Measurements from ENCODE around the gene SFMBT2. TPM values are rescaled to one million over a fixed set of nuclear protein-coding genes. Genes with fewer than 3 reads are reported as not detected.

The SFMBT2 gene
- polyA plus RNA-seq, 4 donors, result 0.45 to 2.5 (median 1.3) TPM

- H3K27ac ChIP-seq (ENCODE audit: low read depth in 1 of 3, low read length in 2 of 3), result no peak overlapping the region
- no peak for FAIRE-seq
- H3K9me3 ChIP-seq (ENCODE audit: control insufficient read depth in 2 of 2, insufficient read depth in 1 of 2, low read depth in 1 of 2, low read length in 1 of 2), result no peaks in the 10 kb centered on the region
- DNase-seq, result no peak
- H3K36me3 ChIP-seq (ENCODE audit: control insufficient read depth in 3 of 3, insufficient read depth in 2 of 3, low read depth in 1 of 3, low read length in 3 of 3), result no peaks in the 10 kb centered on the region
- WGBS, 3 donors, result 25 to 49% (median 43%) methylated on average over 4 of the region's 4 CpGs
- H3K4me1 ChIP-seq (ENCODE audit: control insufficient read depth in 3 of 3, insufficient read depth in 2 of 3, low read depth in 1 of 3, low read length in 2 of 3), result no peaks in the 10 kb centered on the region
- no peaks in the 10 kb centered on the region for H3K27me3 ChIP-seq (ENCODE audit: control insufficient read depth in 3 of 3, insufficient read depth in 3 of 3, low read length in 3 of 3)
- H3K4me3 ChIP-seq (ENCODE audit: low read depth in 1 of 3, low read length in 3 of 3), result no peak overlapping the region
Observed at GRCh38 chr10:7151538-7151937, 259.3 kb downstream of the SFMBT2 start.

GRCh38 chr10:7150349-7150748, 260.5 kb downstream of the SFMBT2 start:
- Histone ChIP-seq H3K27me3 (ENCODE audit: control insufficient read depth in 3 of 3, insufficient read depth in 3 of 3, low read length in 3 of 3) (no peaks in the 10 kb centered on the region), H3K27ac (ENCODE audit: low read depth in 1 of 3, low read length in 2 of 3) (no peak overlapping the region), H3K4me1 (ENCODE audit: control insufficient read depth in 3 of 3, insufficient read depth in 2 of 3, low read depth in 1 of 3, low read length in 2 of 3) (no peaks in the 10 kb centered on the region), H3K4me3 (ENCODE audit: low read depth in 1 of 3, low read length in 3 of 3) (no peak overlapping the region), H3K36me3 (ENCODE audit: control insufficient read depth in 3 of 3, insufficient read depth in 2 of 3, low read depth in 1 of 3, low read length in 3 of 3) (no peaks in the 10 kb centered on the region), H3K9me3 (ENCODE audit: control insufficient read depth in 2 of 2, insufficient read depth in 1 of 2, low read depth in 1 of 2, low read length in 1 of 2) (no peaks in the 10 kb centered on the region)
- 67 to 80% (median 73%) methylated on average over 4 of the region's 4 CpGs for WGBS, 3 donors
- no peak for FAIRE-seq
- no peak for DNase-seq

GRCh38 chr10:7146189-7146588, 264.6 kb downstream of the SFMBT2 start:
- WGBS, 3 donors, result 38 to 62% (median 42%) methylated on average over 3 of the region's 3 CpGs
- FAIRE-seq (no peak), DNase-seq (no peak)
- Histone ChIP-seq H3K36me3 (ENCODE audit: control insufficient read depth in 3 of 3, insufficient read depth in 2 of 3, low read depth in 1 of 3, low read length in 3 of 3) (no peaks in the 10 kb centered on the region), H3K27ac (ENCODE audit: low read depth in 1 of 3, low read length in 2 of 3) (no peak overlapping the region), H3K9me3 (ENCODE audit: control insufficient read depth in 2 of 2, insufficient read depth in 1 of 2, low read depth in 1 of 2, low read length in 1 of 2) (no peaks in the 10 kb centered on the region), H3K4me1 (ENCODE audit: control insufficient read depth in 3 of 3, insufficient read depth in 2 of 3, low read depth in 1 of 3, low read length in 2 of 3) (no peaks in the 10 kb centered on the region), H3K4me3 (ENCODE audit: low read depth in 1 of 3, low read length in 3 of 3) (no peak overlapping the region), H3K27me3 (ENCODE audit: control insufficient read depth in 3 of 3, insufficient read depth in 3 of 3, low read length in 3 of 3) (no peaks in the 10 kb centered on the region)

DNA sequence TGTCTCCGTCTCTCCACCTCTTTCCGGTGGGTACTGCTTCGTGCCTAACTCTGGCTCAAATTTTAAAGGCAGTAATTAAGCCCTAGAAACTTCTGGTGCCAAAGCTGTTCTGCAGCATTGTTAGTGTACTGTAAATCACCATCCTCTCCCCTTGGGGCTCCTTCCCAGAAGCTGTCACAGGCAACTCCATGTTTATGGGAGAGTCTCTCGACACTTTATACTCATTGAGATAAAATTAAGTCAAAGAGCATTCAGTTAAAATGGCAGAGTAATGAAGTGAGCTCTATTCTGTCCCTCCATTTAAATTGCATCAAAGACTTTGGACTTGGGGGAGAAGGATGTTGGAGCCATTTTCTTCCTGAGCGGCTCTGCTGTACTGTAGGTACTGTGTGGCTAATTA, 274.8 kb downstream of the SFMBT2 start:
- WGBS, 3 donors, result 76 to 85% (median 81%) methylated on average over 5 of the region's 5 CpGs
- FAIRE-seq, result no peak
- H3K27ac ChIP-seq (ENCODE audit: low read depth in 1 of 3, low read length in 2 of 3), result no peak overlapping the region
- no peaks in the 10 kb centered on the region for H3K4me1 ChIP-seq (ENCODE audit: control insufficient read depth in 3 of 3, insufficient read depth in 2 of 3, low read depth in 1 of 3, low read length in 2 of 3)
- H3K9me3 ChIP-seq (ENCODE audit: control insufficient read depth in 2 of 2, insufficient read depth in 1 of 2, low read depth in 1 of 2, low read length in 1 of 2), result peaks cover 0 to 4% of the 10 kb centered on the region in 2 donors
- no peaks in the 10 kb centered on the region for H3K27me3 ChIP-seq (ENCODE audit: control insufficient read depth in 3 of 3, insufficient read depth in 3 of 3, low read length in 3 of 3)
- H3K4me3 ChIP-seq (ENCODE audit: low read depth in 1 of 3, low read length in 3 of 3), result no peak overlapping the region
- H3K36me3 ChIP-seq (ENCODE audit: control insufficient read depth in 3 of 3, insufficient read depth in 2 of 3, low read depth in 1 of 3, low read length in 3 of 3), result no peaks in the 10 kb centered on the region
- DNase-seq, result no peak

DNA sequence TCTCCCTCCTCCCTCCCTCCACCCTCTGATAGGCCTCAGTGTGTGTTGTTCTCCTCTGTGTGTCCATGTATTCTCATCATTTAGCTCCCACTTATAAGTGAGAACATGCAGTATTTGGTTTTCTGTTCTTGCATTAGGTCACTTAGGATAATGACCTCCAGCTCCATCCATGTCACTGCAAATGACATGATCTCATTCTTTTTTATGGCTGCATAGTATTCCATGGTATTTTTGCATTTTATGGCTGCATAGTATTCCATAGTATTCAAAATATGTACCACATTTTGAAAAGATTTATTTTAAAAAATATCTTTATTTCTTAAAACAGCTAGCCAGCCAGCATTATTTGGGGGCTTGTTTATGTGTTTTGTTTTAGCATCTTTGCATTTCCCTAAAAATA, 275.6 kb downstream of the SFMBT2 start:
- DNase-seq (no peak), FAIRE-seq (no peak)
- Histone ChIP-seq H3K27me3 (ENCODE audit: control insufficient read depth in 3 of 3, insufficient read depth in 3 of 3, low read length in 3 of 3) (no peaks in the 10 kb centered on the region), H3K4me3 (ENCODE audit: low read depth in 1 of 3, low read length in 3 of 3) (no peak overlapping the region), H3K27ac (ENCODE audit: low read depth in 1 of 3, low read length in 2 of 3) (no peak overlapping the region), H3K4me1 (ENCODE audit: control insufficient read depth in 3 of 3, insufficient read depth in 2 of 3, low read depth in 1 of 3, low read length in 2 of 3) (no peaks in the 10 kb centered on the region), H3K9me3 (ENCODE audit: control insufficient read depth in 2 of 2, insufficient read depth in 1 of 2, low read depth in 1 of 2, low read length in 1 of 2) (peaks cover 0 to 4% of the 10 kb centered on the region in 2 donors), H3K36me3 (ENCODE audit: control insufficient read depth in 3 of 3, insufficient read depth in 2 of 3, low read depth in 1 of 3, low read length in 3 of 3) (no peaks in the 10 kb centered on the region)

GRCh38 chr10:7134448-7134847, 276.4 kb downstream of the SFMBT2 start:
- H3K4me1 ChIP-seq (ENCODE audit: control insufficient read depth in 3 of 3, insufficient read depth in 2 of 3, low read depth in 1 of 3, low read length in 2 of 3), result no peaks in the 10 kb centered on the region
- peak in 1 of 2 donors; percentile 2 for DNase-seq
- H3K4me3 ChIP-seq (ENCODE audit: low read depth in 1 of 3, low read length in 3 of 3), result no peak overlapping the region
- no peak for FAIRE-seq
- H3K36me3 ChIP-seq (ENCODE audit: control insufficient read depth in 3 of 3, insufficient read depth in 2 of 3, low read depth in 1 of 3, low read length in 3 of 3), result no peaks in the 10 kb centered on the region
- 8 to 59% (median 27%) methylated on average over 1 of the region's 1 CpG for WGBS, 3 donors
- H3K27ac ChIP-seq (ENCODE audit: low read depth in 1 of 3, low read length in 2 of 3), result no peak overlapping the region
- H3K9me3 ChIP-seq (ENCODE audit: control insufficient read depth in 2 of 2, insufficient read depth in 1 of 2, low read depth in 1 of 2, low read length in 1 of 2), result peaks cover 0 to 4% of the 10 kb centered on the region in 2 donors
- no peaks in the 10 kb centered on the region for H3K27me3 ChIP-seq (ENCODE audit: control insufficient read depth in 3 of 3, insufficient read depth in 3 of 3, low read length in 3 of 3)

GRCh38 chr10:7133958-7134357, 276.9 kb downstream of the SFMBT2 start:
- no peaks in the 10 kb centered on the region for H3K27me3 ChIP-seq (ENCODE audit: control insufficient read depth in 3 of 3, insufficient read depth in 3 of 3, low read length in 3 of 3)
- no peak overlapping the region for H3K4me3 ChIP-seq (ENCODE audit: low read depth in 1 of 3, low read length in 3 of 3)
- H3K4me1 ChIP-seq (ENCODE audit: control insufficient read depth in 3 of 3, insufficient read depth in 2 of 3, low read depth in 1 of 3, low read length in 2 of 3), result no peaks in the 10 kb centered on the region
- H3K9me3 ChIP-seq (ENCODE audit: control insufficient read depth in 2 of 2, insufficient read depth in 1 of 2, low read depth in 1 of 2, low read length in 1 of 2), result peaks cover 0 to 4% of the 10 kb centered on the region in 2 donors
- DNase-seq, result no peak
- no peak overlapping the region for H3K27ac ChIP-seq (ENCODE audit: low read depth in 1 of 3, low read length in 2 of 3)
- no peak for FAIRE-seq
- 46 to 77% (median 61%) methylated on average over 6 of the region's 6 CpGs for WGBS, 3 donors
- no peaks in the 10 kb centered on the region for H3K36me3 ChIP-seq (ENCODE audit: control insufficient read depth in 3 of 3, insufficient read depth in 2 of 3, low read depth in 1 of 3, low read length in 3 of 3)

DNA sequence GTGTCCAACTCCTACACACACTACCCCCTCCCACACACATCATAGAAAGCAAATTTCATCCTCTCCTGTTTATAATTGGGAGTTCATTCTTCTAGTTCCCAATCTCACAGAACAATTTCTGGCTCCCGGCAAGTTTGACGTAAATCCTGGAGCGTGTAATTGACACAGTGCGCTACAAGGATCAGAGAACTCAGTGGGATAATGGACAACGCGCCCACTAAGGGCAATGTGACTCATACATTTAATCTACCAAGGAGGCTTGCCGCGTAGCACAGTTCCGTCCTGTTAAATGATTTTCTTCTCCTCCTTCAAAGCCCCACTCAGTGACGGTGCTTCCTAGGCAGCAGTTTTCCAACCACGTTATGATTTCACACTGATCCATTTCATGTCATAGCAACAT, 277.6 kb downstream of the SFMBT2 start:
- FAIRE-seq (no peak), DNase-seq (no peak)
- Histone ChIP-seq H3K4me3 (ENCODE audit: low read depth in 1 of 3, low read length in 3 of 3) (no peak overlapping the region), H3K9me3 (ENCODE audit: control insufficient read depth in 2 of 2, insufficient read depth in 1 of 2, low read depth in 1 of 2, low read length in 1 of 2) (peaks cover 0 to 4% of the 10 kb centered on the region in 2 donors), H3K27me3 (ENCODE audit: control insufficient read depth in 3 of 3, insufficient read depth in 3 of 3, low read length in 3 of 3) (no peaks in the 10 kb centered on the region), H3K4me1 (ENCODE audit: control insufficient read depth in 3 of 3, insufficient read depth in 2 of 3, low read depth in 1 of 3, low read length in 2 of 3) (no peaks in the 10 kb centered on the region), H3K27ac (ENCODE audit: low read depth in 1 of 3, low read length in 2 of 3) (no peak overlapping the region), H3K36me3 (ENCODE audit: control insufficient read depth in 3 of 3, insufficient read depth in 2 of 3, low read depth in 1 of 3, low read length in 3 of 3) (no peaks in the 10 kb centered on the region)
- WGBS, 3 donors, result 90 to 95% (median 93%) methylated on average over 11 of the region's 11 CpGs

DNA sequence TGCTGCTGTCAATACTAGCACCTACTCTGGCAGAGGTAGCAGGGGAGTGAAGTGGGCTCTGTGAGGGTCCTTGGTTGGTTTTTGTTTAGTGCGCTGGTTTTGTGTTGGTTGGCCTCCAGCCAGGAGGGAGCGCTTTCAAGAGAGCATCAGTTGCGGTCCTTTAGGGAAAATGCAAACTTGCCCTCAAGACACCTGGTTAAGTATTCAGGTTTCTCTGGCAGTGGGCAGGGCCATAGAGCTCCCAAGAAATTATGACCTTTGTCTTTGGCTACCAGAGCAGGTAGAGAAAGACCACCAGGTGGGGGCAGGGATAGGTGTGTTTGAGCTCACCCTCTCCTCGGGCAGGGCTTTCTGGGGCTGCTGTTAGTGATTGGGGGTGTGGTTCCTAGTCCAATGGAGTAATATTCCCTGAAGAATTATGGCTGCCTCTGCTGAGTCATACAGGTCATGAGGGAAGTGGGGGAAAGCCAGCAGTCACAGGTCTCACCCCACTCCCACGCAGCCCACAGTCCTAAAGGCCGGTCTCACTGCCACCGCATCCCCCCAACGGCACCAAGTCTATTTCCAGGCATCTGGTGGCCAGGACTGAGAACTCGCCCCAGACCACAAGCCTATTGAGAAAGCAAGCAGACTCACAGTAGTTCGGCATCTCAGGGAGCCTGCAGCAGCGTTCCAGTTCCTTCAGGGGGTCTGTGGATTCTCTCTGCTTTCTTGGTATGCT, 280.5 kb downstream of the SFMBT2 start:
- Histone ChIP-seq H3K36me3 (ENCODE audit: control insufficient read depth in 3 of 3, insufficient read depth in 2 of 3, low read depth in 1 of 3, low read length in 3 of 3) (no peaks in the 10 kb centered on the region), H3K27me3 (ENCODE audit: control insufficient read depth in 3 of 3, insufficient read depth in 3 of 3, low read length in 3 of 3) (no peaks in the 10 kb centered on the region), H3K4me1 (ENCODE audit: control insufficient read depth in 3 of 3, insufficient read depth in 2 of 3, low read depth in 1 of 3, low read length in 2 of 3) (no peaks in the 10 kb centered on the region), H3K9me3 (ENCODE audit: control insufficient read depth in 2 of 2, insufficient read depth in 1 of 2, low read depth in 1 of 2, low read length in 1 of 2) (peaks cover 0 to 4% of the 10 kb centered on the region in 2 donors), H3K27ac (ENCODE audit: low read depth in 1 of 3, low read length in 2 of 3) (no peak overlapping the region), H3K4me3 (ENCODE audit: low read depth in 1 of 3, low read length in 3 of 3) (no peak overlapping the region)
- no peak for DNase-seq
- no peak for FAIRE-seq
- 81 to 89% (median 85%) methylated on average over 11 of the region's 11 CpGs for WGBS, 3 donors

All from small intestine (tissue), 7 donors.